Spinal cord (tissue), 10 donors: ENCODE results near the gene SH3BGRL3. TPM values are rescaled to one million over a fixed set of nuclear protein-coding genes. Genes with fewer than 3 reads are reported as not detected.

ENCODE experiments used
- DNase-seq, 6 donors: peaks; one replicate each; pipeline versions ENCODE4 v3.0.0 to v3.0.0-alpha.2; 2013 to 2015; ENCODE audit warnings: low spot score in 6 of 6, low read depth in 4 of 6
- H3K27ac ChIP-seq: one replicate; pipeline ENCODE4 v1.5.1; 2013; ENCODE audit warnings: low read depth, low read length, control low read depth
- H3K27me3 ChIP-seq: one replicate; pipeline ENCODE4 v1.6.1; 2013; ENCODE audit warnings: low read length; ENCODE audit not compliant: control insufficient read depth, insufficient read depth
- H3K36me3 ChIP-seq: one replicate; pipeline ENCODE4 v1.6.1; 2013; ENCODE audit warnings: low read length; ENCODE audit not compliant: control insufficient read depth, insufficient read depth
- H3K4me1 ChIP-seq: one replicate; pipeline ENCODE4 v1.6.1; 2013; ENCODE audit warnings: low read length; ENCODE audit not compliant: control insufficient read depth, insufficient read depth
- H3K4me3 ChIP-seq: one replicate; pipeline ENCODE4 v1.5.1; 2013; ENCODE audit warnings: low read depth, low read length, control low read depth
- H3K9me3 ChIP-seq: one replicate; pipeline ENCODE4 v1.6.1; 2013; ENCODE audit warnings: low read length; ENCODE audit not compliant: control insufficient read depth, insufficient read depth
- WGBS: methylation state at CpG from one replicate; pipeline ENCODE4 v1.1.5; 2013; ENCODE audit warnings: missing lambda C conversion rate; ENCODE audit not compliant: insufficient coverage; 5-methylcytosine and 5-hydroxymethylcytosine counted together
- polyA plus RNA-seq, 2 donors: library from polyadenylated mRNA; unstranded; fragments of 120-200 nt; gene quantifications; one replicate each; pipeline ENCODE4 v1.2.1, GENCODE V29; 2013; ENCODE audit not compliant: insufficient read length in 2 of 2
- total RNA-seq, 2 donors: library from RNA; depleted of rRNA in 1 of 2; stranded (reverse); fragments of 120-200 nt in 1 of 2; fragments of >200 nt in 1 of 2; gene quantifications; one replicate each; pipeline versions ENCODE4 v1.2.3 to v1.2.4, GENCODE V29; 2013 to 2014
- donor health status: healthy.

Gene SH3BGRL3
- total and polyA plus RNA-seq, 4 donors = 12.4 to 228 (median 136) TPM

DNA sequence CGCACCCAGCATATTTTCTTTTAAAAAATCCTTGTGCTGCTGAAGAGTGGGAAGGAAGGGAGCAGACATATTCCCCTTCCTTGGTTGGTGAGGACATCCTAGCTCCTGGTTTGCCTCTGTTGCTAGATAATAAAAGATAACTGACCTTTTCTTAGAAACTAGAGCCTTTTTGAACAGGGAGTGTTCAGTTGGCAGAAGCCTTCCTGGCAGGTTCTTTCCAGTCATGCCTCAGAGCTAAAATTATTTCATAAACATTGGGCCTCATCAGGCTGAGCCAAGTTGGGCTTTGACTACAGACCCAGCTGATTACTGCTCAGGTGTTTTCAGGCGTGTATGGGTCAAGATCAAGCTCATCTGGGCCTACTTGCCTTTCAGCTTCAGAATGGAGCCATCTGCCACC lies 22.7 kb upstream of the SH3BGRL3 start:
- Histone ChIP-seq H3K9me3 (no peaks in the 10 kb centered on the region), H3K4me1 (no peaks in the 10 kb centered on the region), H3K4me3 (no peak overlapping the region), H3K27ac (no peak overlapping the region), H3K27me3 (no peaks in the 10 kb centered on the region), H3K36me3 (peaks cover 51% of the 10 kb centered on the region)
- DNase-seq = no peak
- WGBS = 93% methylated on average over 1 of the region's 2 CpGs

DNA sequence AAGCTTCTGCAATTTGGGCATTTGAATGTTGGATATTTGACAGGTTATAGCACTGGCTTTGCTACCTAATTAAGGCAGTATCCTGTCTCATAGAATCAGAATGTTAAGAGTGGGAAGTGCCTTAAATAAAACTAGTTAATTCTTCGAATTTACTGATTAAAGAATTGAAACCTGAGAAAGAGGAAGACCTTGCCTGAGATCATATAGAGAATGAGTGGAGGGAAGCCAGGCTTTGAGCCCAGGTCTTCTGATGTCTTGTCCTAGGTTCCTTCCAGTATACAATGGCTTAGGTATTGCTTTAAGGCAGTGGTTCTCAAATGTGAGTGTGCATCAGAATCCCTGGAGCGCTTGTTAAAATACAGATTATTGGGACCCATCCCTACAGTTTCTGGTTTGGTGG lies 20.9 kb upstream of the SH3BGRL3 start:
- Histone ChIP-seq H3K36me3 (peaks cover 57% of the 10 kb centered on the region), H3K27me3 (no peaks in the 10 kb centered on the region), H3K27ac (no peak overlapping the region), H3K4me1 (no peaks in the 10 kb centered on the region), H3K4me3 (no peak overlapping the region), H3K9me3 (no peaks in the 10 kb centered on the region)
- WGBS = 100% methylated on average over 1 of the region's 2 CpGs
- no peak for DNase-seq

DNA sequence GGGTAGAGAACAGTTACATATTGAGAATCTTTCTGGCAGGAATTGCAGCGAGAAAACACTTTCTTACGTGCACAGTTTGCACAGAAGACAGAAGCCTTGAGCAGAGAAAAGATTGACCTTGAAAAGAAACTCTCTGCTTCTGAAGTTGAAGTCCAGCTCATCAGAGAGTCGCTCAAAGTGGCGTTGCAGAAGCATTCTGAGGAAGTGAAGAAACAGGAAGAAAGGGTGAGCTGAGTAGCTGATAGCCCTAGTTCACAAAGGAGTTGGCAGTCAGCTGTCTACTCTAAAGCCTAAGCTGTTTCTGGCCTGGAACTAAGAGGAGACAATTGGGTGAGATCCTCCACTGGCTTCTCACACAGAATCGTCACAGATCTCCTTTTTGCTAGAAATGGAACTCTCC lies 20.3 kb upstream of the SH3BGRL3 start:
- Histone ChIP-seq H3K9me3 (no peaks in the 10 kb centered on the region), H3K27ac (no peak overlapping the region), H3K4me3 (no peak overlapping the region), H3K36me3 (peaks cover 57% of the 10 kb centered on the region), H3K4me1 (no peaks in the 10 kb centered on the region), H3K27me3 (no peaks in the 10 kb centered on the region)
- WGBS = 94% methylated on average over 3 of the region's 5 CpGs
- no peak for DNase-seq

DNA sequence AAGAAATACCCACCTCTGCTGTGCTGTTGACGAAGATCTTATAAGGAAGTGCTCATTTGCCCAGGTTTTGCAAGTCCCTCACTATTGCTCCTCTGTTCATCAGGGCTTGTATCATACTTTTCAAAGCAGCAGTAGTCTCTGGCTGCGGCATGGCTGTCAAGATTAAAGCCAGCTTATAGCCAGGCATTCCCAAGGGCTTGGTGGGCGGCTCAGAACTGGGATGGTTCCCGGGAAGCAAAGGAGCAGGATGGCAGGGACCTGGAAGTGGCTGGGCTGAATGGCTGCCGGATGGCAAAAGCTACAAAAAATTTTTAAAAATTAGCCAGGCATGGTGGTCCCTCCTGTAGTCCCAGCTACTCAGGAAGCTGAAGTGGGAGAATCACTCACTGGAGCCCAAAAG lies 16.7 kb upstream of the SH3BGRL3 start:
- H3K9me3 ChIP-seq = no peaks in the 10 kb centered on the region
- no peaks in the 10 kb centered on the region for H3K4me1 ChIP-seq
- 94% methylated on average over 4 of the region's 5 CpGs for WGBS
- peaks cover 38% of the 10 kb centered on the region for H3K36me3 ChIP-seq
- no peak overlapping the region for H3K4me3 ChIP-seq
- no peak overlapping the region for H3K27ac ChIP-seq
- DNase-seq = no peak
- H3K27me3 ChIP-seq = no peaks in the 10 kb centered on the region

DNA sequence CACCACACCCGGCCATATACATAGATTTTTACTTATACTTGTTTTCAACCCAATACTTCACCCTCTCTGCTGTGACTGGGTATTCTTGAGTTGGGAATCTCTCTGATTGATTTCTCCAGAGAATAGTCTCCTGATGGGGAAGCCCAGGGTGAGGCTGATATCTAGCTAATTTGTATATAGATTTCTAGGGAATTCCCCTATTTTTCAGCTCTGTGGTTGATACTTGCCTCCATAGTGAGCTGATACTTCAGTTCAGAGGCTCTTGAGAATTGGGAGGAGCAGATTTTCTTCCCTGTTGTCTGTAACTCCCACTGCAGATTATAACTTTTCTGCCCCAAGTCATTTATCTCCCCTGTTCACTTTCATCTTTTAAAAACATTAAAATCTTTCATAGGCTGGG lies 14.5 kb upstream of the SH3BGRL3 start:
- no peaks in the 10 kb centered on the region for H3K9me3 ChIP-seq
- H3K36me3 ChIP-seq = peaks cover 35% of the 10 kb centered on the region
- H3K4me3 ChIP-seq = no peak overlapping the region
- no peak for DNase-seq
- H3K27ac ChIP-seq = no peak overlapping the region
- no CpG with 5 or more reads among the region's 1 CpG for WGBS
- H3K27me3 ChIP-seq = no peaks in the 10 kb centered on the region
- H3K4me1 ChIP-seq = no peaks in the 10 kb centered on the region

DNA sequence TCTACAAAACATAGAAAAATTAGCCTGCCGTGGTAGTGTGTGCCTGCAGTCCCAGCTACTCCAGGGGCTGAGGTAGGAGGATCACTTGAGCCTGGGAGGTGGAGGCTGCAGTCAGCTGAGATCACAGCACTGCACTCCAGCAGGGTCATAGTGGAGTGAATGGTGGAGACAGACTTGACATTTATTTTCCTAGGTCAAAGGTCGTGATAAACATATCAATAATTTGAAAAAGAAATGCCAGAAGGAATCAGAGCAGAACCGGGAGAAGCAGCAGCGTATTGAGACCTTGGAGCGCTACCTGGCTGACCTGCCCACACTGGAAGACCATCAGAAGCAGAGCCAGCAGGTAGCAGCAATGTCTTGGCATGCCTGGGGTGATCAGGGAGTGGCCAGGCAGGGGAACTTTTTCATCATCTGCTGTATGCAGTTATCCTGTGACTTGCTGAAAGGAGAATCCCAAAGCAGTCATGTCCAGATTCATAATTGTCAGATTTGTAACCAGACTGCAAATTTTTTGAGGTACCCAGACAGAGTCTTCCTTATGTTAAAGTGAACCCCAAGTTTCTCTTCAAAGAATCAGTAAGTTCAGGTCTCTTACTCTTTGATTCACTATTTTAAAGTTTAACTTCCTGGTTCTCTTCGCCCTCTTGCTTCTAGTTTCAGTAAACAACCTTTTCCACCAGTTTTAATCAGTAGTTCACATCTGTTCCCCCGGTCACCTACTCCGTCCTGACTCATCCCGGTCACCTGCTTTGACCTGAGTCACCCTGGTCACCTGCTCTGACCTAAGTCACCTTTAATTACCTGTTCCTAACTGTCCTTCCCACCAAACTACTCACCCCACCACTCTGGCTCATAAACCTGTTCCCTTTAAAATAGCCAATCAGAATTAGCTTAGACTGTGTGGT lies 11.3 kb upstream of the SH3BGRL3 start:
- Histone ChIP-seq H3K36me3 (peaks cover 27% of the 10 kb centered on the region), H3K9me3 (no peaks in the 10 kb centered on the region), H3K27me3 (no peaks in the 10 kb centered on the region), H3K27ac (no peak overlapping the region), H3K4me1 (no peaks in the 10 kb centered on the region), H3K4me3 (no peak overlapping the region)
- no peak for DNase-seq
- 91% methylated on average over 9 of the region's 9 CpGs for WGBS

DNA sequence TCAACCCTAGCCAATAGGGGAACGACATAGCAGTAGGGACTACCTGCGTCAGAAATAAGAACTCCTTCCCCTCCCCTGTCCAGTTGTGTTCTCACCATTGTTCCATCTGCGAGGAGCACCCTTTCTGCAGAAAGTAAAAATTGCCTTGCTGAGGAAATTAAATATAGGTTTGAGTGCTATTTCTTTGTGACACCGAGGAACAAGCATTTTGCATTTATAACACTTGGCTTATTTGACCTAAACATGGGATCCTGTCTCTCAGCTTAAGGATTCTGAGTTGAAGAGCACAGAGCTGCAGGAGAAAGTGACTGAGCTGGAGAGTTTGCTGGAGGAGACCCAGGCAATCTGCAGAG lies 10.7 kb upstream of the SH3BGRL3 start:
- Histone ChIP-seq H3K4me3 (no peak overlapping the region), H3K27ac (no peak overlapping the region), H3K4me1 (no peaks in the 10 kb centered on the region), H3K27me3 (no peaks in the 10 kb centered on the region), H3K9me3 (no peaks in the 10 kb centered on the region), H3K36me3 (peaks cover 27% of the 10 kb centered on the region)
- DNase-seq = no peak
- WGBS = no CpG with 5 or more reads among the region's 4 CpGs

DNA sequence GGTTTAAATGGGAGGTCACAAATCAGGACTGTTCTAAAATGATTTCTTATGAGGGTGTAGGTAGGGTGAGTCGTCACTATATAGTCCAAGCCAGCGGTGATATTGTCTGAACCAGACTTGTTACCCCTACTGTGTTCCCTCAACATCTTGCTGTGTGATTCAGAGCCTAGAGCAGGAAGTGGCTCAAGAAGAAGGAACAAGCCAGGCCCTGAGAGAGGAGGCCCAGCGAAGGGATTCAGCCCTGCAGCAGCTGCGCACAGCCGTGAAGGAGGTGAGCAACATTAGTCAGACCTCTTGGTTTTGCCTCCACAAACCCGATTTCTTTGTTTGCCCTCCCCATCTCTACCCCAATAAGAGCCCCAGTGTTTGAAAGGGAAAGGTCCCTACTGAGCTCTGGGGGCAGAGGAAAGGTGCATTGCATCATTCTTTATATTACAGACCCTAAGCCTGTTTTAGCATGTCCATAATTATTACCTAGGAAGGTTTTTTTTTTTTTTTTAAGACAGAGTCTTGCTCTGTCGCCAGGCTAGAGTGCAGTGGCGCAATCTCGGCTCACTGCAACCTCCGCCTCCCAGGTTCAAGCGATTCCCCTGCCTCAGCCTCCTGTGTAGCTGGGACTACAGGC lies 5.0 kb upstream of the SH3BGRL3 start:
- Histone ChIP-seq H3K27me3 (no peaks in the 10 kb centered on the region), H3K27ac (no peak overlapping the region), H3K4me3 (no peak overlapping the region), H3K36me3 (peaks cover 47% of the 10 kb centered on the region), H3K9me3 (no peaks in the 10 kb centered on the region), H3K4me1 (peaks cover 28% of the 10 kb centered on the region)
- WGBS = 100% methylated on average over 2 of the region's 11 CpGs
- DNase-seq = no peak

DNA sequence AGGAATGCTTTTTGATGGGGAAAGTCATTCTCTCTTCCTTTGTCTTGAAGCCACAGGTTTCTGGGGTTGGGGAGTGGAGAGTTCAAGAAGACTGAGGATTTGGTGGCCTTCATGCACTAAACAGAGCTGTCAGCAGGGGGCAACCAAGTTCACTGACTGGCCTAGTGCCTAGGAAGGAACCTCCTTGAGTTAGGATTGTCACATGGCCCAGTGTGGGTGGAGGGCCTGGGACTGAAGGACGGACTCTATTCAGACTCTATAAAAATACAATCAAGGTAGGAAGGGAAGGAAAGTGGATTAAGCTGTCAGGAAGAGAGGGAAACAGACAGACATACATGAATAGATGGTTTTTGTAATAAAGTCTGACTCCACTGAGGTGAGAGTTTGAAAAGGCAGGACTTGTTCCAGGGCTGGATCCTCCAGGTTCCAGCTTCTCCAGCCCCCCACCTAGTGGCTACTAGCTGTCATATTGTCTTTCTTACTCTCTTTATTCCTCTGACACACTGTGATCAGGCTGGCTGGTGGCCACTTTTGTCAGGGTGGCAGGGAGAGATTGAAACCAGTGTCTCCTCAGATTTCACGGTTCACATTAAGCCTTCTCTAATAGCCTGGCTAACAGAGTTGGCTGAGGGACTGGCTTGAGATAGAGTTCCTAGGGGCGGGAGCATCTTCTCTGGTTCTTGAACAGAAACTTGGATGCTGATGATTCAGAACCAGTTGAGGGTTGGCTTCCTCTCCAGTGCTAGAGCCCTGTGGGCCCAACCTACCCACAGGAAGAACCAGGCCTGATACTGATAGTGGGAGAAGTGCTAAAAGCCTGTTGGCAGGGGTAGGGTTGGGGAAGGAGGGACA lies 4.1 kb upstream of the SH3BGRL3 start:
- Histone ChIP-seq H3K27ac (peak overlapping the region; percentile 69), H3K9me3 (no peaks in the 10 kb centered on the region), H3K36me3 (peaks cover 41% of the 10 kb centered on the region), H3K4me1 (peaks cover 37% of the 10 kb centered on the region), H3K27me3 (no peaks in the 10 kb centered on the region), H3K4me3 (no peak overlapping the region)
- peak; percentile 47 to 88 (median 58) for DNase-seq
- WGBS = no CpG with 5 or more reads among the region's 3 CpGs
